ENCODE measurements around the gene PROK1.
"Not testable (repeated sequence)": the region's sequence is repeated elsewhere in the genome, so short reads cannot be mapped to it uniquely, and the experiment has no call there.

Gene PROK1

DNA sequence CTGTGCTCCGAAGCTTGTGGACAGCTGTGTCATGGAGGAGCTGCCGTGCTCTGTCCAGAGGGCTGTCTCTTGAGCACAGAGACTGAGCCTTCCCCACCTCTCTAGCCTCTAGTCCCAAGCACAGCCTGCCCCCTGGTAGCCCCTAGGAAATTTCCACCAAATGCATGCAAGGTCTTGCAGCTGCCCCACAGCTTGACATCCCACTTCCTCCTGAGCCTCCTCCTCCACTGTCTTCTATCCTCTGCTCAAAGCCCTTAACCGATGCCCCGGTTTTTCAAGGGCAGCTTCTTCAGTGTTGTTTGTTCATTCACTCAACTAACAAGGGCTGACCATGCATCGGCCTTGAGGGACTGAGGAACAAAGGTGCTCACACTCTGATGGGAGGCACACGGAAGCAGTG, 20.6 kb upstream of the PROK1 start:
- TF ChIP-seq, protein P1, sequence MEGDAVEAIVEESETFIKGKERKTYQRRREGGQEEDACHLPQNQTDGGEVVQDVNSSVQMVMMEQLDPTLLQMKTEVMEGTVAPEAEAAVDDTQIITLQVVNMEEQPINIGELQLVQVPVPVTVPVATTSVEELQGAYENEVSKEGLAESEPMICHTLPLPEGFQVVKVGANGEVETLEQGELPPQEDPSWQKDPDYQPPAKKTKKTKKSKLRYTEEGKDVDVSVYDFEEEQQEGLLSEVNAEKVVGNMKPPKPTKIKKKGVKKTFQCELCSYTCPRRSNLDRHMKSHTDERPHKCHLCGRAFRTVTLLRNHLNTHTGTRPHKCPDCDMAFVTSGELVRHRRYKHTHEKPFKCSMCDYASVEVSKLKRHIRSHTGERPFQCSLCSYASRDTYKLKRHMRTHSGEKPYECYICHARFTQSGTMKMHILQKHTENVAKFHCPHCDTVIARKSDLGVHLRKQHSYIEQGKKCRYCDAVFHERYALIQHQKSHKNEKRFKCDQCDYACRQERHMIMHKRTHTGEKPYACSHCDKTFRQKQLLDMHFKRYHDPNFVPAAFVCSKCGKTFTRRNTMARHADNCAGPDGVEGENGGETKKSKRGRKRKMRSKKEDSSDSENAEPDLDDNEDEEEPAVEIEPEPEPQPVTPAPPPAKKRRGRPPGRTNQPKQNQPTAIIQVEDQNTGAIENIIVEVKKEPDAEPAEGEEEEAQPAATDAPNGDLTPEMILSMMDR (IDR thresholded peaks at IDR 0.05; ENCODE audit: low read depth, low read length, missing control alignments): no peak
- in situ Hi-C loops (cut with HindIII; ENCODE audit: low pct_ligation_motif_present, low sequenced_read_pairs): no loop called here
- Histone ChIP-seq H3K27ac (no peak overlapping the region), H3K36me3 (replicated peaks) (no peaks in the 10 kb centered on the region), H3K27me3 (replicated peaks) (no peaks in the 10 kb centered on the region), H3K4me3 (ENCODE audit: low read depth, low read length) (no peak overlapping the region)
- DNase-seq: no peak

DNA sequence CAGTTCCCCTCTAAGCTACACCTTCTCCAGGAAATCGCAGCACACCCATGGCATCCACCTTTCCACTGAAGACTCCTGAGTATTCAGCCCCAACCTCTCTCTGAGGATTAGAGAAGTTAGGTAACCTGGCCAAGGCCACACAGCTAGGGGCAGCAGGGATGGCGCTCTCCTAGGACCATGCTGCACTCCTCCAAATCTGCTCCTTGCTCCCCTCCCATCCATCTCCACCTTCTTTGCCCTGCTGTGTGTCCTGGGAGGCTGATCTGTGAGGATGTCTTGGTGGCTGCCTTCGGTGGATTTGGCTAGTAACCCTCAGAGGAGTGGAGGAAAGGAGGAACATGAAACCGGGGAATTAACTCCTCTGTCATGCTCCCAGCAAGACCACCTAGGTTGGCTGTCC, 20.0 kb upstream of the PROK1 start:
- no peaks in the 10 kb centered on the region for H3K27me3 ChIP-seq (replicated peaks)
- H3K36me3 ChIP-seq (replicated peaks): no peaks in the 10 kb centered on the region
- TF ChIP-seq, protein P1 (IDR thresholded peaks at IDR 0.05; ENCODE audit: low read depth, low read length, missing control alignments): no peak
- in situ Hi-C loops (cut with HindIII; ENCODE audit: low pct_ligation_motif_present, low sequenced_read_pairs): no loop called here
- H3K27ac ChIP-seq: no peak overlapping the region
- DNase-seq: no peak
- H3K4me3 ChIP-seq (ENCODE audit: low read depth, low read length): no peak overlapping the region

DNA sequence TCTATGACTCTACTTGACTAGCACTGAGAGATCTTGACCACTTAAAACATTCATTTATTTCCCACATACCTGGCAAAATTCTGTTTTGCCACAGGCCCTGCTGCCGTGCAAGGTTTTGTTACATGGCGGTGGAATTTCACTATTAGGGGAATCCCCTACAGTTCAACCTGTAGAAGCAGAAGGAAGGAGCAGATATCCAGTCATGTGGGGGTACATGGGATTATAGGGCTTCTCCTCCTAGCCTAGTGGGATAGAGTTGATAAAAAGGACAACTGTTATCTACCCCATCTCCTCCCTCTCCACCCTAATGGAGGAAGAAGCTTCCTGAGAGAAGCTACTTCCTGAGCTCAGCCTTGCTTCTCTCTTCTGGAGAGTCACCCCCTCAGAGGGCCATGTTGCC, 17.7 kb upstream of the PROK1 start:
- no peak overlapping the region for H3K27ac ChIP-seq
- H3K4me3 ChIP-seq (ENCODE audit: low read depth, low read length): no peak overlapping the region
- in situ Hi-C loops (cut with HindIII; ENCODE audit: low pct_ligation_motif_present, low sequenced_read_pairs): no loop called here
- no peaks in the 10 kb centered on the region for H3K27me3 ChIP-seq (replicated peaks)
- DNase-seq: no peak
- TF ChIP-seq, protein P1 (IDR thresholded peaks at IDR 0.05; ENCODE audit: low read depth, low read length, missing control alignments): no peak
- H3K36me3 ChIP-seq (replicated peaks): no peaks in the 10 kb centered on the region

- no peak overlapping the region for H3K4me3 ChIP-seq (ENCODE audit: low read depth, low read length)
- H3K27me3 ChIP-seq (replicated peaks): no peaks in the 10 kb centered on the region
- H3K36me3 ChIP-seq (replicated peaks): no peaks in the 10 kb centered on the region
- TF ChIP-seq, protein P1 (IDR thresholded peaks at IDR 0.05; ENCODE audit: low read depth, low read length, missing control alignments): peak; percentile 21
- no peak overlapping the region for H3K27ac ChIP-seq
- DNase-seq: peak; percentile 4
- in situ Hi-C loops (cut with HindIII; ENCODE audit: low pct_ligation_motif_present, low sequenced_read_pairs): no loop called here
Observed at GRCh38 chr1:110433803-110434202, 17.1 kb upstream of the PROK1 start.

DNA sequence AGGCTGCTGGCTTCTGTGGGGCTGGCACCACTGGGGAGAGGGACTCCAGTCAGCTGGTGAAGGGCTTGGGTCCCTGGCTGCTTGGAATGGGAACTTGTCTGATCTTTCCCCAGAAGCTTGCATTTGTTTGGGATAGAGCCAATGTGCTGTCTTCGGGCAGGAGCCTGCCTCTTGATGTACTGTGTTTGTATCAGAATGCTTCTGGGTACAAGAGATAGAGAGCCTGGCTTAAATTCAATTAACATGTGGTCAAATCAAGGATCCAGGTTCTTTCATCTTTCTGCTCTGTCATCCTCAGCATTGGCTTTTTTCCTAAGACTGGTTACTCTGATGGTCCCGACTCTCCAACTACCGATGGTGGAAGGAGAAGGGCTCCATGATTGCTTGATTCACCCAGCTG, 16.0 kb upstream of the PROK1 start:
- DNase-seq: no peak
- Histone ChIP-seq H3K36me3 (replicated peaks) (no peaks in the 10 kb centered on the region), H3K27ac (no peak overlapping the region), H3K27me3 (replicated peaks) (no peaks in the 10 kb centered on the region), H3K4me3 (ENCODE audit: low read depth, low read length) (no peak overlapping the region)
- in situ Hi-C loops (cut with HindIII; ENCODE audit: low pct_ligation_motif_present, low sequenced_read_pairs): no loop called here
- TF ChIP-seq, protein P1 (IDR thresholded peaks at IDR 0.05; ENCODE audit: low read depth, low read length, missing control alignments): no peak

- Histone ChIP-seq H3K27ac (no peak overlapping the region), H3K36me3 (replicated peaks) (no peaks in the 10 kb centered on the region), H3K4me3 (ENCODE audit: low read depth, low read length) (no peak overlapping the region), H3K27me3 (replicated peaks) (no peaks in the 10 kb centered on the region)
- TF ChIP-seq, protein P1 (IDR thresholded peaks at IDR 0.05; ENCODE audit: low read depth, low read length, missing control alignments): no peak
- in situ Hi-C loops (cut with HindIII; ENCODE audit: low pct_ligation_motif_present, low sequenced_read_pairs): no loop called here
- no peak for DNase-seq
Observed at GRCh38 chr1:110436635-110437034, 14.3 kb upstream of the PROK1 start.

DNA sequence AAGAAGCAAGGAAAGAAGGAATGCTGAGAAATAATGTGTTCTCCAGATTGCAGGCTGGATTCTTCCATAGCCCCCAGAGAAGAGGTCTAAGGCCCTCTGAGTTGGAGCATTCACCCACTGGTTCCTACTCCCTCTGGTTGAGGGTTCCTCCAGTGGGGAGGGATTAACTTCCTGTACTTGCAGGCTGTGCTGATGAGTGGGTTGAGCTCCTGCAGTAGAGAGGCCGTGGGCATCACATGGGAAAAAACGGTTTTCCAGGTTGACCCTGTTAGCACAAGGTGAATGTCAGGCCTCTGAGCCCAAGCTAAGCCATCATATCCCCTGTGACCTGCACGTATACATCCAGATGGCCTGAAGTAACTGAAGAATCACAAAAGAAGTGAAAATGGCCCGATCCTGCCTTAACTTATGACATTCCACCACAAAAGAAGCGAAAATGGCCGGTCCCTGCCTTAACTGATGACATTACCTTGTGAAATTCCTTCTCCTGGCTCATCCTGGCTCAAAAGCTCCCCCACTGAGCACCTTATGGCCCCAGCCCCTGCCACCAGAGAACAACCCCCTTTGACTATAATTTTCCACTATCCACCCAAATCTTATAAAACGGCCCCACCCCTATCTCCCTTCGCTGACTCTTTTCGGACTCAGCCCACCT, 13.2 kb upstream of the PROK1 start:
- DNase-seq; in situ Hi-C loops (cut with HindIII; ENCODE audit: low pct_ligation_motif_present, low sequenced_read_pairs); H3K27ac ChIP-seq; H3K27me3 ChIP-seq (replicated peaks); H3K4me3 ChIP-seq (ENCODE audit: low read depth, low read length); H3K36me3 ChIP-seq (replicated peaks): not testable (repeated sequence)

All from brain microvascular endothelial cell (primary cell).